HG03066 (cell line): Measurements from ENCODE around the gene NOTCH4.
"Not testable (repeated sequence)": the region's sequence is repeated elsewhere in the genome, so short reads cannot be mapped to it uniquely, and the experiment has no call there.

ENCODE experiments used
- ATAC-seq: cut with Tn5 transposase; IDR thresholded peaks from one replicate; pipeline ENCODE4 v1.9.1; 2021; ENCODE audit warnings: low read depth; ENCODE audit not compliant: unreplicated experiment

NOTCH4 gene

GRCh38 chr6:32220021-32220420 lies 3.8 kb downstream of the NOTCH4 start:
- ATAC-seq: no peak

DNA sequence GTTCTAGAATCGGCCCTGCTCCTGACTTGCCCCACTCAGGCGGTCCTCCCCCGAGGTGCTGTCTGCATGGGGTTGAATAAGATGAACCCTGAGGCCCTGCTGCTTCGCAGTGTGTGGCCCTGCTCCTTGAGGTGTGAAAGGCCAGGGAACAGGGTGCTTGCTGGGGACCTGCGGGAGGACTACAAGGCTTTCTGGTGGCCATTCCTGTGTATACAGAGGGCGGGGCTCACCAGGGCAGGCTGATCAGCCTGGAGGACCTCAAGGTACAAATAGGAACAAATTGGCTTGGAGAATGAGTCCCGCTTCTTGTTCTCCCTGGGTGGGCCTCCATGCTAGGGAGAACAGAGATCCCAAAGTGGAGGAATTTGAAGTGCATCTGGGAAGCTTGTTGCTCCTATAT lies 5.7 kb downstream of the NOTCH4 start:
- no peak for ATAC-seq

- ATAC-seq: no peak
Measured at GRCh38 chr6:32216998-32217397, 6.9 kb downstream of the NOTCH4 start.

DNA sequence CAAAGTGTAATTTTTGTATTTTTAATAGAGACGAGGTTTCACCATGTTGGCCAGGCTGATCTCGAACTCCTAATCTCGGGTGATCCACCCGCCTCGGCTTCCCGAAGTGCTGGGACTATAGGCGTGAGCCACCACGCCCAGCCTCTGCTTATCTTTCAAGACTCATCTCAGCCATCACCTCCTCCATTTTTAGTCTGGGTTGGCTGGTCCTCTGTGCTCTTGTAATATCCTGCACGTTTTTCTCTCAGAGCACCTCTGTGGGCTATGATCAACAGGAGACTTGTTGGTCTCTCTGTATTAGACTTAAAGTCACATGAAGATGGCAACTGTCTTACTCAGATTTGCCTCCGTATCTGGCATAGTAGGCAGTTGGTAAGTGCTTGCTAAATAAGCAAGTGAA lies 7.6 kb downstream of the NOTCH4 start:
- no peak for ATAC-seq

DNA sequence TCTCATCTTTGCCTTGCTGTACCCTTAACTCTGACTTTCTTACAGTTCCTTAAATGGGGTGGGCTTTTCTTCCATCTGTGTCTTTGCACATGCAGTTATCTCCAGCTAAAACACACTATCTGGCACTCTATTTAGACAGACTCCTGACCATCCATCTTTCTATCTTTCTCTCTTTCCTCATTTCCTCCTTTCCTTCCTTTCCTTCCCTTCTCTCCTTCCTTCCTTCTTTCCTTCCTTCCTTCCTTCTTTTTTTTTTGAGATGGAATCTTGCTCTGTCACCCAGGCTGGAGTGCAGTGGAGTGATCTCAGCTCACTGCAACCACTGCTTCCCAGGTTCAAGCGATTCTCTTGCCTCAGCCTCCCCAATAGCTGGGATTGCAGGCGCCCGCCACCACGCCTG lies 8.2 kb downstream of the NOTCH4 start:
- no peak for ATAC-seq

DNA sequence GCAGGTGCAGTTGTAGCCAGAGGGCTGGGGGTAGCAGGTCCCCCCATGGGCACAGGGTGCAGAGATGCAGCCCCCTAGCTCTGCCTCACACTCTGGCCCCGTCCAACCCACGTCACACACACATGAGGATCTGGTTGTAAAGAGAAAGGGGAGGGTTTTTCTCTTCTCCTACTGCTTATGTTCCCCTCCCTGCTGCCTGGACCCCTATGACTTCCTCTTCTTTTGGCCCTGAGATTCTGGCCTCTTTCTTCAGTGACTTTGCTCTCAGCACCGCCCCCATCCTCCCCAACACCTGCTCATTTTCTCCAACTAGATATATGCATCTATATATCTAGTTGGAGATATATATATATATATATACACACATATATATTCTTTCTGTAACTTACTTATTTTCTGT lies 9.7 kb downstream of the NOTCH4 start:
- ATAC-seq: no peak

DNA sequence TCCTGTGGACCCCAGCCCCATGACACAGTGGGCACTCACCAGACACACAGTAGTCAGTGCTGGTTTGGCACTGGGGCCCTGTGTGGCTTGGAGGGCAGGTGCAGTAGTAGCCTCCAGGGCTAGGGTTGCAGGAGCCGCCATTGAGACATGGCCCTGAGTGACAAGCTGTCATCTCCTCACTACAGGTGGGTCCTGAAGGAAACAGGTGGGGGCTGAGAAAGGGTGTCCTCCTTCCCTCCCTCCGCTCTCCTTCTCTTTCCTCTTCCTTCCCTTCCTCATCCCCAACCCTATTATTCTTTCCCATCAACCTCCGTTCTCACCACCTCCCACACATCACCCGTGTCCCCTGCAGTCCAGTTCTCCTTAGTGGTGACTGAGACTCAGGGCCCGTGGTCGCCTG lies 10.2 kb downstream of the NOTCH4 start:
- ATAC-seq: no peak

DNA sequence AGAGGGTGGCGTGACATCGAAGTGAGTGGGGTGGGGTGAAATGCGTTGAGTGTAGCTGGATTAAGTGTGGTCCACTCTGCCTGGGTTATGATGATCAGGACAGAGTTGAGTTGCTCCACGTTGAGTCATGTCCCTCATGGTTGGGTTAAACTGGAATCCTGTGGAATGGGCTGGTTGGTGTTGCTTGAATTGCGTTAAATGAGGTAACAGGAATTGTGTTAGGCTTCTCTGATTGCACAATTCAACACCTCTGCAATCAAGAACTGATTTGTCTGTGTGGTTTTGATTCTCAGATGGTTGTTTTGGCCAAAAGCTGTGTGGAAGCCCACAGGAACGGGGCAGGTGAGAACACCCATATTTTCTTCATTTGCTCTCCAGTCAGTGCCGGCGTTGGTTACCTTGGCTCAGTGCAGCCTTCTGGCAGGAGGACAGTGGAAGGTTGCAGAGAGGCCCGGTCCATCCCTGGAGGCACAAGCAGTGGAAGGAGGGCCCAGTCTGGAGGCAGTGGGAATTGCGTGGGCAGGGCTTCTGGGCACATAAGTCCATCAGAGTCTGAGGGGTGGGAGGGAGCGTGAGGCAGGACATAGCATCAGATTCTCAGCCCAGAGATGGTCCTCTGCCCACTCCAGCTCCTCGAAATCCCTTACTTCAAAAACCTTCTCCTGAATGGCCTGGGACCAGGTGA lies 11.6 kb downstream of the NOTCH4 start:
- ATAC-seq: no peak

DNA sequence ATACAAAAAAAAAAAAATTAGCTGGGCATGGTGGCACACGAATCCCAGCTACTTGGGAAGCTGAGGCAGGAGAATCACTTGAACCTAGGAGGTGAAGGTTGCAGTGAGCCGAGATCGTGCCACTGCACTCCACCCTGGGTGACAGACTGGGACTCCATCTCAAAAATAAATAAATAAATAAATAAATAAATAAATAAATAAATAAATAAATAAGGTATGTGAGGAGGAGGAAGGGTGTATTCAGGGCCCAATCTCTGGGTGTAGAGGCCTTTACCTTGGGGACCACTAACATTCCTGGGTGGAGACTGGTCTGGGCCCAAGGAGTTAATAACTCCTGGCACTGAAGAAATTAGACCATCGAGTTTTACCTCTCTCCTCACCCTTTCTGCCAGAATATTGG lies 12.4 kb downstream of the NOTCH4 start:
- not testable (repeated sequence) for ATAC-seq

- no peak for ATAC-seq
Measured at GRCh38 chr6:32210191-32210601, 13.7 kb downstream of the NOTCH4 start.

- ATAC-seq: no peak
Measured at GRCh38 chr6:32208996-32209395, 14.9 kb downstream of the NOTCH4 start.

- ATAC-seq: no peak
Measured at GRCh38 chr6:32204268-32204715, 19.6 kb downstream of the NOTCH4 start.

DNA sequence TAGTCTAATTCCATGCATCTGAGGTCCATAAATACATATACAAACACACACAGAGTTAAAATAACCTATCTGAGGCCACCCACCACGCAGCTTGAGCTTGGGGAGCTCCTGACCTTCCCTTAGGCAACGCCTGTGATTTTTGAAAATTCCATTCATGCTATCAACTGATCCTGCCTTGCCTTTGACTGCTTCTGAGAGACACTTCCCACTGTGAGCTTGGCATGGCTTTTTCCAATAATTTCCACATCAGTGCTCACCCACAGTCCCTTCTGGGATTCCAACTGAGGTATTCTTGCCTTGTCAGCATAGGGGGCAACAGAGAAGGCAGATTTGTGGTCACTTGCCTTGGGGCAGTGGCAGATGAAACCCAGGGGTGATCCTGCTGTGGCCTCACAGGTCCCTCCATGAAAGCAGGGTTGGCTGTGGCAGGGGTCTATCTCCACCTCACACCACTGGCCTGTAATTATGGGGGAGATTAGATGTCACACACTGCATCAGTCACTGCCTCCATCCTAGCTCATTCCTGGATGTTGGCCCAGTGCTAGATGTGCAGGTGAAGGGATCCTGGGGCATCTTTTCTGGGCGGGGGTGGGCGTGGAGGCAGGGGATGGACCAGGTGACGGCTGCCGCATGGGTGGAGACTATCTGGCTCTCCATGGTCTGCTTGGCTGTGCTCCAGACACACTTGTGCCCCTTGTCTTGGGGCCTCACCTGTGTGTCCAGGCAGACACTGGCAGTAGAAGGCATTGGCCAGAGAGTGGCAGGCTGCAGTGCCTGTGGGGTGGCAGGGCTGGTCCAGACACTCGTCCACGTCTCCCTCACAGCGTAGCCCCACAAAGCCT lies 20.2 kb downstream of the NOTCH4 start:
- ATAC-seq: no peak

DNA sequence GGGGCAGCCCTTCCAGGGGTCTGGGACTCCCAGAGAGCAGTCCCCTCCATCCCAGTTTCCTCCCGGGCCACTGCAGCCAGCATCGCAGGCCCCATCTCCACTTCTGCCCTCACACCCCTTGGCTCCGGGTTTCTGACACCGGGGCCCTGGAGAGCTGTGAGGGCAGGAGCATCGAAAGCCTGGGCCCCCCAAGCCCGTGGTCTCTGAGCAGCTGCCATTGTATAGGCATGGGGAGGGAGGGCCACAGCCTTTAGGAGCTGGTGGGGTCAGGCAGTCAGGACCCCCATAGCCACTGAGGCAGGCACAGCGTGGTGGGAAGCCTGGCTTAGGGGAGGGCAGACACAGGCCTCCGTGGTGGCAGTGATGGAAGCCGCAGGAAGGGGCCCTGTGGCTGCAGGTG lies 21.7 kb downstream of the NOTCH4 start:
- ATAC-seq: no peak

GRCh38 chr6:32200711-32201475 lies 23.0 kb downstream of the NOTCH4 start:
- no peak for ATAC-seq

DNA sequence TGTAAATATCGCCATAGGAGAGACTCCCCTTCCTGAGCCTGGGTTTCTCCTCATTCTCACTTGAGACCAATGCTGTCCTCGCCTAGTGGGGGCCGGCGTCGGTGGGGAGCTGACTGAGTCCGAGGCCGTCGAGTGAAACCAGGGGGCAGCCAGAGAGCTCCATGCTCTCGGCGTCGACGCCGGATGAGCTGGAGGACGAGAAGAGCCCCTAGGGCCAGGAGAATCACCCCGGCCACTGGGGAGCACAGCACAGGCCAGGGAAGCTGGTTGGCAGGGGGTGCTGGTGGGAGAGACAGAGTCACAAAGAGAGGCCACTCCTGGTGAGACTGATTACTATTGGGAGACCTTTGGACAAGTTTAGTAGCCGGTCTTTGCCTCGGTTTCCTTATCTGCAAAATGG lies 25.0 kb downstream of the NOTCH4 start:
- ATAC-seq: no peak

GRCh38 chr6:32198345-32198696 lies 25.5 kb downstream of the NOTCH4 start:
- ATAC-seq: no peak

GRCh38 chr6:32196682-32197616 lies 26.9 kb downstream of the NOTCH4 start:
- ATAC-seq: no peak

DNA sequence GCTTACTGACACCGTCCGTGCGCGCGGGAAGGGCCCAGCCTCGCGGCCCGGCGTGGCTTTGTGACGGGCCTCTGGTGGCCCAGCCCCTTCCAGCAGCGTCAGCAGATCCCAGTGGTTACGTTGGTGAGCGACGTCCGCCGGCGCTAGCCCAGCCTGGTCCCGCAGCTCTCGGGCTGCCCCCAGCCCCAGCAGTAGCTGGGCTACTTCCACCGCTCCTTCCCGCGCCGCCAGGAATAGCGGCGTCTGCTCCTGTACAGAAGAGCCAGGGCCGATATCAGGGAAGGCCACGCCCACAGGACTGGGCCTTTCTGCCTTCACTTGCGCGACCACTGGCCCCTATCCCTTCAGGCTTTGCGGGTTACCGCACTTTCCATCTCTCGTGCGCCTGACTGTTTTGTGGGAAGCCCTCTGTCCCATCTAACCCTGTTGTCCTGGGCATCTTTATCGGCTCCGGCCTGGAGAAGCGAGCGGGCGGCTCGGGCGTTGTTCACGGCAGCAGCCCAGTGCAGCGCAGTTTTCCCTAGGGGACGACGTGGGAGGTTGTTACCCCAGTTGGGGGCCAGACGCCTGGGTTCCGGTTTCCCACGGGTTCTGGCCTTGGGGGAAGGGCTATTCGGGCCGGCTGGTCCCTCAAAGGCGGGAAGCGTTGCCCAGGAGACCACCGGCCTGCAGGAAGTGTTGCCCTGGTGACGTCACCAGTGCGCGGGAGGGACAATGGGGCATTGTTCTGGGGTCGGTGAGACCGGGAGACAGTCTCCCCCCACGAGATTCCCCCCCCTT lies 27.8 kb downstream of the NOTCH4 start:
- peak; percentile 65 for ATAC-seq

- ATAC-seq: no peak
Measured at GRCh38 chr6:32195652-32195901, 28.3 kb downstream of the NOTCH4 start.
